Mucosa of stomach (tissue), 1 donor: ENCODE measurements around the gene OSCAR.

Source experiments
- H3K27me3 ChIP-seq: one replicate; pipeline ENCODE4 v1.7.0; 2013; ENCODE audit warnings: mild to moderate bottlenecking, low read length; ENCODE audit not compliant: control insufficient read depth, insufficient read depth
- H3K36me3 ChIP-seq: one replicate; pipeline ENCODE4 v1.7.0; 2013; ENCODE audit warnings: low read length; ENCODE audit not compliant: control insufficient read depth, insufficient read depth
- H3K4me1 ChIP-seq: one replicate; pipeline ENCODE4 v1.7.0; 2013; ENCODE audit warnings: mild to moderate bottlenecking, low read length; ENCODE audit not compliant: control insufficient read depth, insufficient read depth
- H3K4me3 ChIP-seq: one replicate; pipeline ENCODE4 v1.7.0; 2013; ENCODE audit warnings: low read length
- H3K9ac ChIP-seq: one replicate; pipeline ENCODE4 v1.7.0; 2013; ENCODE audit warnings: mild to moderate bottlenecking, low read length, moderate library complexity
- H3K9me3 ChIP-seq: one replicate; pipeline ENCODE4 v1.7.0; 2013; ENCODE audit warnings: mild to moderate bottlenecking, low read length, moderate library complexity; ENCODE audit not compliant: control insufficient read depth
- donor health status: Pancreatic carcinoma.

OSCAR gene

GRCh38 chr19:54100561-54100960 is at the start of gene OSCAR:
Gene OSCAR (minus strand): TSS chr19:54100803. CDS start chr19:54100792, 11 bp downstream.
- Histone ChIP-seq H3K27me3 (peaks cover 15% of the 10 kb centered on the region), H3K9ac (no peak within 1 kb of the TSS), H3K4me1 (peaks cover 18% of the 10 kb centered on the region), H3K36me3 (no peaks in the 10 kb centered on the region), H3K4me3 (no peak within 1 kb of the TSS), H3K9me3 (no peaks in the 10 kb centered on the region)

- Histone ChIP-seq H3K9ac (no peak overlapping the region), H3K27me3 (no peaks in the 10 kb centered on the region), H3K4me3 (no peak overlapping the region), H3K9me3 (no peaks in the 10 kb centered on the region), H3K36me3 (peaks cover 40% of the 10 kb centered on the region), H3K4me1 (no peaks in the 10 kb centered on the region)
Measured at GRCh38 chr19:54149021-54149812, 48.6 kb upstream of the OSCAR start.

GRCh38 chr19:54148158-54148557 is 47.6 kb upstream of the OSCAR start:
- Histone ChIP-seq H3K4me1 (no peaks in the 10 kb centered on the region), H3K9ac (no peak overlapping the region), H3K27me3 (no peaks in the 10 kb centered on the region), H3K4me3 (no peak overlapping the region), H3K36me3 (peaks cover 51% of the 10 kb centered on the region), H3K9me3 (no peaks in the 10 kb centered on the region)

GRCh38 chr19:54147676-54148075 is 47.1 kb upstream of the OSCAR start:
- H3K27me3 ChIP-seq = no peaks in the 10 kb centered on the region
- no peaks in the 10 kb centered on the region for H3K9me3 ChIP-seq
- no peak overlapping the region for H3K4me3 ChIP-seq
- H3K36me3 ChIP-seq = peaks cover 51% of the 10 kb centered on the region
- H3K9ac ChIP-seq = no peak overlapping the region
- no peaks in the 10 kb centered on the region for H3K4me1 ChIP-seq

- Histone ChIP-seq H3K36me3 (peaks cover 46% of the 10 kb centered on the region), H3K4me3 (no peak overlapping the region), H3K27me3 (no peaks in the 10 kb centered on the region), H3K9me3 (no peaks in the 10 kb centered on the region), H3K9ac (no peak overlapping the region), H3K4me1 (no peaks in the 10 kb centered on the region)
Measured at GRCh38 chr19:54145541-54146158, 45.0 kb upstream of the OSCAR start.

GRCh38 chr19:54142166-54142780 is 41.7 kb upstream of the OSCAR start:
- Histone ChIP-seq H3K4me3 (no peak overlapping the region), H3K36me3 (peaks cover 40% of the 10 kb centered on the region), H3K4me1 (peaks cover 17% of the 10 kb centered on the region), H3K9ac (no peak overlapping the region), H3K27me3 (no peaks in the 10 kb centered on the region), H3K9me3 (no peaks in the 10 kb centered on the region)

- Histone ChIP-seq H3K9me3 (no peaks in the 10 kb centered on the region), H3K9ac (no peak overlapping the region), H3K4me1 (peaks cover 19% of the 10 kb centered on the region), H3K27me3 (no peaks in the 10 kb centered on the region), H3K36me3 (peaks cover 33% of the 10 kb centered on the region), H3K4me3 (no peak overlapping the region)
Measured at GRCh38 chr19:54141356-54141755, 40.8 kb upstream of the OSCAR start.

GRCh38 chr19:54138489-54139256 is 38.1 kb upstream of the OSCAR start:
- Histone ChIP-seq H3K4me3 (peak overlapping the region; percentile 28), H3K9ac (peak overlapping the region; percentile 94), H3K36me3 (peaks cover 12% of the 10 kb centered on the region), H3K9me3 (no peaks in the 10 kb centered on the region), H3K4me1 (peaks cover 24% of the 10 kb centered on the region), H3K27me3 (peaks cover 2% of the 10 kb centered on the region)

GRCh38 chr19:54137699-54138488 is 37.3 kb upstream of the OSCAR start, which contains the start of gene CNOT3:
Gene CNOT3 (plus strand): TSS chr19:54137762. CDS start chr19:54142979, 5,217 bp downstream.
- peak within 1 kb of the TSS; percentile 65 for H3K4me3 ChIP-seq
- peak within 1 kb of the TSS; percentile 94 for H3K9ac ChIP-seq
- H3K27me3 ChIP-seq = peaks cover 5% of the 10 kb centered on the region
- peaks cover 4% of the 10 kb centered on the region for H3K36me3 ChIP-seq
- peaks cover 24% of the 10 kb centered on the region for H3K4me1 ChIP-seq
- H3K9me3 ChIP-seq = no peaks in the 10 kb centered on the region

GRCh38 chr19:54136864-54137698 is 36.5 kb upstream of the OSCAR start:
- no peaks in the 10 kb centered on the region for H3K9me3 ChIP-seq
- H3K27me3 ChIP-seq = peaks cover 5% of the 10 kb centered on the region
- peak overlapping the region; percentile 65 for H3K4me3 ChIP-seq
- peaks cover 24% of the 10 kb centered on the region for H3K4me1 ChIP-seq
- peak overlapping the region; percentile 94 for H3K9ac ChIP-seq
- H3K36me3 ChIP-seq = no peaks in the 10 kb centered on the region
